GM23338 (cell line): ENCODE measurements around the gene ECE1. TPM values are rescaled to one million over a fixed set of nuclear protein-coding genes. Genes with fewer than 3 reads are reported as not detected.

ENCODE experiments used
- ATAC-seq: fragments of 200-7000 bp; cut with Tn5 transposase; 3 replicates; pipeline ENCODE4 v1.9.1; 2020
- DNase-seq: peaks from one replicate; pipeline ENCODE4 v3.0.0-alpha.2; 2015; ENCODE audit warnings: low spot score
- H2AFZ ChIP-seq: fragments of 200-600 bp; sonication (generic); 2 replicates; pipeline ENCODE4 v1.8.0; 2016; ENCODE audit warnings: antibody characterized with exemption, mild to moderate bottlenecking, moderate library complexity
- H3F3A ChIP-seq: fragments of 200-600 bp; sonication (generic); replicated peaks from 2 replicates; pipeline ENCODE4 v1.8.0; 2017; ENCODE audit warnings: antibody characterized with exemption, mixed run types, low read depth
- H3K27ac ChIP-seq: fragments of 200-600 bp; sonication (generic); 2 replicates; pipeline ENCODE4 v1.6.1; 2016; ENCODE audit warnings: low read depth
- H3K27me3 ChIP-seq: fragments of 200-600 bp; sonication (generic); 2 replicates; pipeline ENCODE4 v1.8.0; 2016; ENCODE audit warnings: mild to moderate bottlenecking, mixed run types, moderate library complexity; ENCODE audit not compliant: insufficient read depth
- H3K36me3 ChIP-seq: fragments of 200-600 bp; sonication (generic); 2 replicates; pipeline ENCODE4 v1.8.0; 2016; ENCODE audit warnings: mild to moderate bottlenecking; ENCODE audit not compliant: insufficient read depth
- H3K4me1 ChIP-seq: fragments of 200-600 bp; sonication (generic); 2 replicates; pipeline ENCODE4 v1.8.0; 2016; ENCODE audit warnings: mild to moderate bottlenecking, moderate library complexity; ENCODE audit not compliant: insufficient read depth
- H3K4me2 ChIP-seq: fragments of 200-600 bp; sonication (generic); 2 replicates; pipeline ENCODE4 v1.7.1; 2017; ENCODE audit warnings: mixed run types
- H3K4me3 ChIP-seq: fragments of 200-600 bp; sonication (generic); 2 replicates; pipeline ENCODE4 v1.6.1; 2016; ENCODE audit warnings: mixed run types
- H3K79me2 ChIP-seq: fragments of 200-600 bp; sonication (generic); replicated peaks from 2 replicates; pipeline ENCODE4 v1.8.0; 2017; ENCODE audit warnings: mild to moderate bottlenecking; ENCODE audit not compliant: insufficient read depth
- H3K9me2 ChIP-seq: fragments of 200-600 bp; sonication (generic); 2 replicates; pipeline ENCODE4 v1.8.0; 2017; ENCODE audit not compliant: insufficient read depth
- H4K20me1 ChIP-seq: fragments of 200-600 bp; sonication (generic); replicated peaks from 2 replicates; pipeline ENCODE4 v1.8.0; 2017; ENCODE audit warnings: mild to moderate bottlenecking; ENCODE audit not compliant: insufficient read depth
- H3K27ac Mint-ChIP-seq: 2 replicates; pipeline ENCODE4 v1.8.0; 2020; ENCODE audit warnings: inconsistent platforms, mild to moderate bottlenecking, moderate library complexity, mixed read lengths
- H3K27me3 Mint-ChIP-seq: 3 replicates; pipeline ENCODE4 v1.8.0; 2022; ENCODE audit warnings: low read depth, mild to moderate bottlenecking, moderate library complexity, mixed read lengths, inconsistent platforms; ENCODE audit not compliant: insufficient read depth, poor library complexity
- H3K36me3 Mint-ChIP-seq: 3 replicates; pipeline ENCODE4 v1.8.0; 2021; ENCODE audit warnings: low read depth, mild to moderate bottlenecking, inconsistent platforms, moderate library complexity, mixed read lengths
- H3K4me1 Mint-ChIP-seq: 3 replicates; pipeline ENCODE4 v1.8.0; 2020; ENCODE audit warnings: mild to moderate bottlenecking, inconsistent platforms, mixed read lengths
- H3K4me3 Mint-ChIP-seq: 3 replicates; pipeline ENCODE4 v1.8.0; 2021; ENCODE audit warnings: moderate library complexity, mild to moderate bottlenecking, inconsistent platforms, mixed read lengths
- H3K9me3 Mint-ChIP-seq: 3 replicates; pipeline ENCODE4 v1.8.0; 2020; ENCODE audit warnings: moderate library complexity, mild to moderate bottlenecking, inconsistent platforms, mixed read lengths
- CREB1 ChIP-seq: fragments of 250-450 bp; sonication (Bioruptor Pico); IDR thresholded peaks from 2 replicates; pipeline ENCODE4 v1.5.0; 2020; ENCODE audit warnings: low read depth, mild to moderate bottlenecking, moderate library complexity
- EZH2 ChIP-seq: fragments of 200-600 bp; sonication (generic); IDR thresholded peaks from one replicate; pipeline ENCODE4 v1.8.0; 2017; ENCODE audit warnings: antibody characterized with exemption, mild to moderate bottlenecking, low read depth; ENCODE audit not compliant: unreplicated experiment
- STAT1 ChIP-seq: IDR thresholded peaks from one replicate; pipeline ENCODE4 v1.6.1; 2016; ENCODE audit warnings: antibody characterized with exemption; ENCODE audit not compliant: unreplicated experiment
- ZNF114 ChIP-seq: fragments of 250-450 bp; sonication (Bioruptor Pico); IDR thresholded peaks from 2 replicates; pipeline ENCODE4 v1.5.0; 2020; ENCODE audit warnings: mild to moderate bottlenecking, moderate library complexity
- ZNF331 ChIP-seq: fragments of 250-450 bp; sonication (Bioruptor Pico); IDR thresholded peaks from 2 replicates; pipeline ENCODE4 v1.5.0; 2020; ENCODE audit warnings: low read depth, mild to moderate bottlenecking, moderate library complexity
- polyA plus RNA-seq: library from polyadenylated mRNA; unstranded; fragments of >200 nt; fragmentation: Nextera tagmentation; extraction: Ambion mirVana; gene quantifications from 2 replicates; pipeline ENCODE4 v1.2.1, GENCODE V29; 2016
- total RNA-seq: library from RNA; depleted of rRNA; stranded (reverse); fragments of >200 nt; shearing (Covaris generic); gene quantifications from 2 replicates; pipeline ENCODE4 v1.2.3, GENCODE V29; 2014
- TF ChIP-seq, protein P1 (sequence below): fragments of 250-450 bp; sonication (Bioruptor Pico); IDR thresholded peaks from 2 replicates; pipeline ENCODE4 v1.5.0; 2020; ENCODE audit warnings: mild to moderate bottlenecking, moderate library complexity
- TF ChIP-seq, protein P2 (sequence below): IDR thresholded peaks from 2 replicates; pipeline ENCODE4 v1.6.1; 2016; ENCODE audit warnings: antibody characterized with exemption

ECE1 gene
- total and polyA plus RNA-seq, 2 experiments from 2014 or later: 11.0 to 45.0 TPM

DNA sequence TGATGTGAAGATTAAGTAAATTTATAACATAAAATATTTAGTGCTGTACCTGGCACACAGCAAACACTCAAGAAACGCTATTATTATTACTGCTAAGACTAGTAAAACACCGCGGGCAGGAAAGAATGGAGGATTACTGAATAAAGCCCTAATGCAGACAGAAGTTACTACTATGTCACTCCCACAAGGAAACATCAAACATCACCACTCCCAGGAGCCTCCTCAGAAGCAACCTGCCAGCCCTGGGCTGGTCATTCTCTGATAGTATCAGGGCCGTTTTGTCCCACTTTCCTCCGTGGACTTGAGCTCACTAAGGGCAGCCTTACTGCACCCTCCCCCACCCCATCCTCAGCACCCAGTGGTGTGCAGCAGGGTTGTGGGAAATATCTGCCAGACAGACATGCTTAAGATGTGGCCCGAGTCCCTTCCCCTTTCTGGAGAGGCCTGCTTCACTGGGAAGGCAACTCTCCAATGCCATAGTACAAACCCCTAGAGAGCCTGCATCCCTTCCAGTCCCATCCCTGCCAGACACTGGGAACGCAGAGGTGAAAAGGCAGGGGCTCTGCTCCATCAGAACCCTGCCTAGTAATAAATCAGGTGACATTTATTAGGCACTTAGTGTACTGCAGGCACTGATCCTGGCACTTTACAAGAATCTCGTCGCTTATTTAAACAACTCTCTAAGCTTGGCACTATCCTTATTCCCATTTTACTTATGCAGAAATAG, 41.7 kb upstream of the ECE1 start (continued):
- TF ChIP-seq, protein P1, sequence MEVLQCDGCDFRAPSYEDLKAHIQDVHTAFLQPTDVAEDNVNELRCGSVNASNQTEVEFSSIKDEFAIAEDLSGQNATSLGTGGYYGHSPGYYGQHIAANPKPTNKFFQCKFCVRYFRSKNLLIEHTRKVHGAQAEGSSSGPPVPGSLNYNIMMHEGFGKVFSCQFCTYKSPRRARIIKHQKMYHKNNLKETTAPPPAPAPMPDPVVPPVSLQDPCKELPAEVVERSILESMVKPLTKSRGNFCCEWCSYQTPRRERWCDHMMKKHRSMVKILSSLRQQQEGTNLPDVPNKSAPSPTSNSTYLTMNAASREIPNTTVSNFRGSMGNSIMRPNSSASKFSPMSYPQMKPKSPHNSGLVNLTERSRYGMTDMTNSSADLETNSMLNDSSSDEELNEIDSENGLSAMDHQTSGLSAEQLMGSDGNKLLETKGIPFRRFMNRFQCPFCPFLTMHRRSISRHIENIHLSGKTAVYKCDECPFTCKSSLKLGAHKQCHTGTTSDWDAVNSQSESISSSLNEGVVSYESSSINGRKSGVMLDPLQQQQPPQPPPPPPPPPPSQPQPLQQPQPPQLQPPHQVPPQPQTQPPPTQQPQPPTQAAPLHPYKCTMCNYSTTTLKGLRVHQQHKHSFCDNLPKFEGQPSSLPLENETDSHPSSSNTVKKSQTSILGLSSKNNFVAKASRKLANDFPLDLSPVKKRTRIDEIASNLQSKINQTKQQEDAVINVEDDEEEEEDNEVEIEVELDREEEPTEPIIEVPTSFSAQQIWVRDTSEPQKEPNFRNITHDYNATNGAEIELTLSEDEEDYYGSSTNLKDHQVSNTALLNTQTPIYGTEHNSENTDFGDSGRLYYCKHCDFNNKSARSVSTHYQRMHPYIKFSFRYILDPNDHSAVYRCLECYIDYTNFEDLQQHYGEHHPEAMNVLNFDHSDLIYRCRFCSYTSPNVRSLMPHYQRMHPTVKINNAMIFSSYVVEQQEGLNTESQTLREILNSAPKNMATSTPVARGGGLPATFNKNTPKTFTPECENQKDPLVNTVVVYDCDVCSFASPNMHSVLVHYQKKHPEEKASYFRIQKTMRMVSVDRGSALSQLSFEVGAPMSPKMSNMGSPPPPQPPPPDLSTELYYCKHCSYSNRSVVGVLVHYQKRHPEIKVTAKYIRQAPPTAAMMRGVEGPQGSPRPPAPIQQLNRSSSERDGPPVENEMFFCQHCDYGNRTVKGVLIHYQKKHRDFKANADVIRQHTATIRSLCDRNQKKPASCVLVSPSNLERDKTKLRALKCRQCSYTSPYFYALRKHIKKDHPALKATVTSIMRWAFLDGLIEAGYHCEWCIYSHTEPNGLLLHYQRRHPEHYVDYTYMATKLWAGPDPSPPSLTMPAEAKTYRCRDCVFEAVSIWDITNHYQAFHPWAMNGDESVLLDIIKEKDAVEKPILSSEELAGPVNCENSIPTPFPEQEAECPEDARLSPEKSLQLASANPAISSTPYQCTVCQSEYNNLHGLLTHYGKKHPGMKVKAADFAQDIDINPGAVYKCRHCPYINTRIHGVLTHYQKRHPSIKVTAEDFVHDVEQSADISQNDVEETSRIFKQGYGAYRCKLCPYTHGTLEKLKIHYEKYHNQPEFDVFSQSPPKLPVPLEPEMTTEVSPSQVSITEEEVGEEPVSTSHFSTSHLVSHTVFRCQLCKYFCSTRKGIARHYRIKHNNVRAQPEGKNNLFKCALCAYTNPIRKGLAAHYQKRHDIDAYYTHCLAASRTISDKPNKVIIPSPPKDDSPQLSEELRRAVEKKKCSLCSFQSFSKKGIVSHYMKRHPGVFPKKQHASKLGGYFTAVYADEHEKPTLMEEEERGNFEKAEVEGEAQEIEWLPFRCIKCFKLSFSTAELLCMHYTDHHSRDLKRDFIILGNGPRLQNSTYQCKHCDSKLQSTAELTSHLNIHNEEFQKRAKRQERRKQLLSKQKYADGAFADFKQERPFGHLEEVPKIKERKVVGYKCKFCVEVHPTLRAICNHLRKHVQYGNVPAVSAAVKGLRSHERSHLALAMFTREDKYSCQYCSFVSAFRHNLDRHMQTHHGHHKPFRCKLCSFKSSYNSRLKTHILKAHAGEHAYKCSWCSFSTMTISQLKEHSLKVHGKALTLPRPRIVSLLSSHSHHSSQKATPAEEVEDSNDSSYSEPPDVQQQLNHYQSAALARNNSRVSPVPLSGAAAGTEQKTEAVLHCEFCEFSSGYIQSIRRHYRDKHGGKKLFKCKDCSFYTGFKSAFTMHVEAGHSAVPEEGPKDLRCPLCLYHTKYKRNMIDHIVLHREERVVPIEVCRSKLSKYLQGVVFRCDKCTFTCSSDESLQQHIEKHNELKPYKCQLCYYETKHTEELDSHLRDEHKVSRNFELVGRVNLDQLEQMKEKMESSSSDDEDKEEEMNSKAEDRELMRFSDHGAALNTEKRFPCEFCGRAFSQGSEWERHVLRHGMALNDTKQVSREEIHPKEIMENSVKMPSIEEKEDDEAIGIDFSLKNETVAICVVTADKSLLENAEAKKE (CRISPR knock-in tag): no peak
- no peak for TF ChIP-seq ZNF331 (CRISPR knock-in tag)
- TF ChIP-seq EZH2: no peak
- no peak for TF ChIP-seq ZNF114 (CRISPR knock-in tag)

- Mint-ChIP-seq H3K27me3 (peaks cover 22% of the 10 kb centered on the region), H3K9me3 (no peaks in the 10 kb centered on the region), H3K27ac (peak overlapping the region; percentile 30), H3K4me3 (no peak overlapping the region; the same call in 2 of the 3 replicates), H3K4me1 (peaks cover 80% of the 10 kb centered on the region), H3K36me3 (peaks cover 8% of the 10 kb centered on the region; the same call in 2 of the 3 replicates)
- no peak overlapping the region for H3K27ac ChIP-seq
- no peak overlapping the region for H3K4me3 ChIP-seq
- no peak overlapping the region for H3K4me2 ChIP-seq
- no peak for DNase-seq
- H3K4me1 ChIP-seq: peaks cover 63% of the 10 kb centered on the region
- no peaks in the 10 kb centered on the region; the same call in 1 of the 2 replicates for H4K20me1 ChIP-seq
- H3F3A ChIP-seq: 0 out of 2 replicates have a peak, but pooled peaks cover 9% of the 10 kb centered on the region
- TF ChIP-seq STAT1: no peak
- no peak for TF ChIP-seq CREB1 (CRISPR knock-in tag)
- TF ChIP-seq, protein P2, sequence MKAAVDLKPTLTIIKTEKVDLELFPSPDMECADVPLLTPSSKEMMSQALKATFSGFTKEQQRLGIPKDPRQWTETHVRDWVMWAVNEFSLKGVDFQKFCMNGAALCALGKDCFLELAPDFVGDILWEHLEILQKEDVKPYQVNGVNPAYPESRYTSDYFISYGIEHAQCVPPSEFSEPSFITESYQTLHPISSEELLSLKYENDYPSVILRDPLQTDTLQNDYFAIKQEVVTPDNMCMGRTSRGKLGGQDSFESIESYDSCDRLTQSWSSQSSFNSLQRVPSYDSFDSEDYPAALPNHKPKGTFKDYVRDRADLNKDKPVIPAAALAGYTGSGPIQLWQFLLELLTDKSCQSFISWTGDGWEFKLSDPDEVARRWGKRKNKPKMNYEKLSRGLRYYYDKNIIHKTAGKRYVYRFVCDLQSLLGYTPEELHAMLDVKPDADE: no peak
- TF ChIP-seq ZNF114 (CRISPR knock-in tag): no peak
- no peak for TF ChIP-seq EZH2
- no peak for ATAC-seq
- H3K27me3 ChIP-seq: no peaks in the 10 kb centered on the region
- no peaks in the 10 kb centered on the region for H3K9me2 ChIP-seq
- H3K79me2 ChIP-seq: peaks cover 33% of the 10 kb centered on the region
- H2AFZ ChIP-seq: no peak overlapping the region
- no peaks in the 10 kb centered on the region for H3K36me3 ChIP-seq
Measured at GRCh38 chr1:21330544-21330943, 40.3 kb upstream of the ECE1 start.
